A549 (cell line): ENCODE results near the gene TMTC1. TPM values are rescaled to one million over a fixed set of nuclear protein-coding genes. Genes with fewer than 3 reads are reported as not detected.

ENCODE experiments used
- ATAC-seq, 2 experiments: fragments of 200-7000 bp in 1 of 2; fragments of >200 bp in 1 of 2; cut with Nextera tagmentation in 1 of 2; cut with Tn5 transposase in 1 of 2; 3 replicates each; pipeline versions ENCODE4 v1.8.0 to v1.9.1; 2018 to 2020; ENCODE audit warnings: mild to moderate bottlenecking in 1 of 2, moderate library complexity in 1 of 2
- CTCF ChIA-PET: fragments of 300-600 bp; sonication (Branson Sonifier 250); formaldehyde crosslinking; extraction: SDS; loops from one replicate; lab custom pipeline; 2021; ENCODE audit warnings: antibody characterized with exemption, inconsistent platforms; lab: Yijun Ruan, JAX
- POLR2A ChIA-PET: fragments of 350-600 bp; formaldehyde crosslinking; extraction: SDS; loops from one replicate; lab custom pipeline; 2021; ENCODE audit warnings: antibody characterized with exemption, inconsistent platforms; lab: Yijun Ruan, JAX
- DNase-seq, 2 experiments: peaks; one replicate each; pipeline versions ENCODE4 v3.0.0 to v3.0.0-alpha.2; 2011 to 2016; ENCODE audit warnings: low read depth in 1 of 2, low spot score in 1 of 2
- FAIRE-seq: peaks from 2 replicates; lab custom pipeline; 2011; peaks lifted over from hg19 to GRCh38; lab: Jason Lieb, UNC
- H3K27ac ChIP-seq, 2 experiments: fragments of >200 bp; sonication (Bioruptor Twin); formaldehyde crosslinking; 3 replicates each; pipeline ENCODE4 v1.5.1; 2016 to 2017
- H3K4me1 ChIP-seq: fragments of >200 bp; sonication (Bioruptor Twin); formaldehyde crosslinking; 3 replicates; pipeline ENCODE4 v1.6.1; 2016
- H3K4me2 ChIP-seq: fragments of >200 bp; sonication (Bioruptor Twin); formaldehyde crosslinking; 3 replicates; pipeline ENCODE4 v1.6.1; 2016
- H3K4me3 ChIP-seq: fragments of >200 bp; sonication (Bioruptor Twin); formaldehyde crosslinking; 3 replicates; pipeline ENCODE4 v1.5.1; 2016
- H3K9me3 ChIP-seq: fragments of >200 bp; sonication (Bioruptor Twin); formaldehyde crosslinking; 3 replicates; pipeline ENCODE4 v1.6.1; 2016
- ATOH8 ChIP-seq: fragments of 250-450 bp; sonication (Bioruptor Pico); IDR thresholded peaks from 2 replicates; pipeline ENCODE4 v1.5.0; 2020; ENCODE audit warnings: low read depth, mild to moderate bottlenecking, moderate library complexity
- BCL3 ChIP-seq: fragments of >200 bp; sonication (Bioruptor Twin); formaldehyde crosslinking; IDR thresholded peaks from 3 replicates; pipeline ENCODE4 v1.6.1; 2016
- BHLHE40 ChIP-seq: IDR thresholded peaks from 2 replicates; pipeline ENCODE4 v1.6.1; 2012; ENCODE audit warnings: low read depth, low read length, inconsistent platforms
- CEBPB ChIP-seq, 2 experiments: fragments of >200 bp in 1 of 2; sonication (Bioruptor Twin) in 1 of 2; formaldehyde crosslinking in 1 of 2; IDR thresholded peaks; 2 replicates each; pipeline ENCODE4 v1.6.1; 2012 to 2016
- CHD4 ChIP-seq: fragments of 200-600 bp; sonication (generic); IDR thresholded peaks from 2 replicates; pipeline ENCODE4 v1.6.1; 2016; ENCODE audit warnings: antibody characterized with exemption, mild to moderate bottlenecking, borderline replicate concordance
- CTCF ChIP-seq: fragments of >200 bp; sonication (Bioruptor Twin); formaldehyde crosslinking; IDR thresholded peaks from 3 replicates; pipeline ENCODE4 v1.5.1; 2016
- EHMT2 ChIP-seq: fragments of 200-600 bp; sonication (generic); IDR thresholded peaks from 2 replicates; pipeline ENCODE4 v1.6.1; 2016; ENCODE audit warnings: antibody characterized with exemption, low read depth, mild to moderate bottlenecking, moderate library complexity
- ESRRA ChIP-seq: fragments of 150-350 bp; IDR thresholded peaks from 2 replicates; pipeline ENCODE4 v1.6.1; 2014; ENCODE audit warnings: mild to moderate bottlenecking, low read length, borderline replicate concordance
- FOSB ChIP-seq: fragments of 250-450 bp; sonication (Bioruptor Pico); IDR thresholded peaks from 2 replicates; pipeline ENCODE4 v1.5.0; 2020; ENCODE audit warnings: mild to moderate bottlenecking, moderate library complexity
- FOSL2 ChIP-seq, 2 experiments: fragments of 450-650 bp in 1 of 2; fragments of >200 bp in 1 of 2; sonication (Bioruptor Twin) in 1 of 2; formaldehyde crosslinking; IDR thresholded peaks; 2 replicates each; pipeline versions ENCODE4 v1.5.0 to v1.6.1; 2016 to 2020; ENCODE audit warnings: mild to moderate bottlenecking in 1 of 2, moderate library complexity in 1 of 2
- HES2 ChIP-seq: fragments of >200 bp; sonication (Bioruptor Twin); formaldehyde crosslinking; IDR thresholded peaks from 2 replicates; pipeline ENCODE4 v1.6.1; 2016
- HEYL ChIP-seq: fragments of 250-450 bp; sonication (Bioruptor Pico); IDR thresholded peaks from 2 replicates; pipeline ENCODE4 v1.8.0; 2021; ENCODE audit warnings: mild to moderate bottlenecking, moderate library complexity
- HOXB5 ChIP-seq: fragments of 250-450 bp; sonication (Bioruptor Pico); IDR thresholded peaks from 2 replicates; pipeline ENCODE4 v1.5.0; 2020; ENCODE audit warnings: mild to moderate bottlenecking, moderate library complexity
- JUN ChIP-seq, 2 experiments: fragments of >200 bp; sonication (Bioruptor Twin); formaldehyde crosslinking; IDR thresholded peaks; 2 replicates in 1 of 2; 3 replicates in 1 of 2; pipeline ENCODE4 v1.6.1; 2016 to 2017
- MAFK ChIP-seq: fragments of 450-650 bp; IDR thresholded peaks from 2 replicates; pipeline ENCODE4 v1.6.1; 2014; ENCODE audit not compliant: partially characterized antibody
- MAZ ChIP-seq: fragments of 150-350 bp; IDR thresholded peaks from 2 replicates; pipeline ENCODE4 v1.6.1; 2014; ENCODE audit warnings: antibody characterized with exemption, low read depth, low read length, borderline replicate concordance
- NPAS2 ChIP-seq: fragments of 250-450 bp; sonication (Bioruptor Pico); IDR thresholded peaks from 2 replicates; pipeline ENCODE4 v1.8.0; 2022; ENCODE audit warnings: mild to moderate bottlenecking, moderate library complexity, borderline replicate concordance
- NR3C1 ChIP-seq: fragments of >200 bp; sonication (Bioruptor Twin); formaldehyde crosslinking; IDR thresholded peaks from 3 replicates; pipeline ENCODE4 v1.6.1; 2017
- PHF8 ChIP-seq: fragments of 200-600 bp; sonication (generic); IDR thresholded peaks from 2 replicates; pipeline ENCODE4 v1.6.1; 2016; ENCODE audit warnings: low read depth, mild to moderate bottlenecking, antibody characterized with exemption, moderate library complexity, borderline replicate concordance
- REST ChIP-seq: fragments of 200-600 bp; sonication (generic); IDR thresholded peaks from 2 replicates; pipeline ENCODE4 v1.6.1; 2016; ENCODE audit warnings: antibody characterized with exemption, mild to moderate bottlenecking, moderate library complexity
- RFX5 ChIP-seq: fragments of 450-650 bp; IDR thresholded peaks from 2 replicates; pipeline ENCODE4 v1.7.1; 2014; ENCODE audit warnings: antibody characterized with exemption, mild to moderate bottlenecking, moderate library complexity
- SMC3 ChIP-seq: fragments of >200 bp; sonication (Bioruptor Twin); formaldehyde crosslinking; IDR thresholded peaks from 3 replicates; pipeline ENCODE4 v1.6.1; 2018; ENCODE audit warnings: inconsistent platforms
- SREBF2 ChIP-seq: fragments of 450-650 bp; IDR thresholded peaks from 2 replicates; pipeline ENCODE4 v1.6.1; 2014; ENCODE audit warnings: mild to moderate bottlenecking, moderate library complexity
- USF2 ChIP-seq: fragments of 450-650 bp; IDR thresholded peaks from 2 replicates; pipeline ENCODE4 v1.6.1; 2014; ENCODE audit warnings: antibody characterized with exemption
- ZC3H11A ChIP-seq: fragments of 450-650 bp; IDR thresholded peaks from 2 replicates; pipeline ENCODE4 v1.6.1; 2014; ENCODE audit warnings: antibody characterized with exemption, mild to moderate bottlenecking
- WGBS: methylation state at CpG from one replicate; pipeline ENCODE4 v1.1.6; 2017; ENCODE audit errors: missing lambda C conversion rate; 5-methylcytosine and 5-hydroxymethylcytosine counted together
- polyA plus RNA-seq, 4 experiments: library from polyadenylated mRNA; depleted of rRNA in 3 of 4; stranded (reverse); fragments of >200 nt; fragmentation: RNase III in 1 of 4; extraction: RNeasy Plus Mini Kit Qiagen cat#74134 plus additional on column Dnase treatment in 1 of 4; gene quantifications; 2 replicates in 3 of 4; 3 replicates in 1 of 4; pipeline ENCODE4 v1.2.3, GENCODE V29; 2011 to 2017

TMTC1 gene
- polyA plus RNA-seq, 2 of the 4 experiments (the other 2 are of a cell fraction) = 0.28 TPM; not detected in 1

GRCh38 chr12:29725587-29726320 is 58.0 kb downstream of the TMTC1 start:
- 16% methylated on average over 6 of the region's 6 CpGs for WGBS
- no peak overlapping the region for H3K27ac ChIP-seq
- ChIA-PET CTCF (no interaction called here), POLR2A (no interaction called here)
- H3K9me3 ChIP-seq = no peaks in the 10 kb centered on the region
- H3K4me1 ChIP-seq = no peaks in the 10 kb centered on the region
- FAIRE-seq = no peak
- H3K4me2 ChIP-seq = no peak overlapping the region
- H3K4me3 ChIP-seq = no peak overlapping the region
- TF ChIP-seq MAZ = no peak
- TF ChIP-seq SREBF2 = no peak
- no peak for TF ChIP-seq CTCF
- TF ChIP-seq FOSB (CRISPR knock-in tag) = no peak
- TF ChIP-seq NR3C1 = no peak
- TF ChIP-seq REST = no peak
- no peak for ATAC-seq
- DNase-seq = no peak

- ChIA-PET POLR2A (no interaction called here), CTCF (no interaction called here)
- Histone ChIP-seq H3K27ac (no peak overlapping the region), H3K4me2 (no peak overlapping the region), H3K9me3 (no peaks in the 10 kb centered on the region), H3K4me1 (no peaks in the 10 kb centered on the region)
- FAIRE-seq = no peak
- WGBS = 40% methylated on average over 2 of the region's 2 CpGs
- TF ChIP-seq CHD4 (no peak), RFX5 (no peak), SMC3 (no peak), HES2 (no peak), HOXB5 (CRISPR knock-in tag) (no peak), CEBPB (IDR thresholded peaks at IDR 0.05) (no peak), HEYL (CRISPR knock-in tag) (no peak), BCL3 (no peak), NPAS2 (CRISPR knock-in tag) (no peak), FOSL2 (IDR thresholded peaks at IDR 0.05) (no peak), FOSL2 (CRISPR knock-in tag; IDR thresholded peaks at IDR 0.05) (no peak), JUN (IDR thresholded peaks at IDR 0.05) (no peak), USF2 (no peak), MAZ (no peak), MAFK (no peak), ATOH8 (CRISPR knock-in tag) (no peak), ESRRA (no peak), PHF8 (no peak), BHLHE40 (no peak), EHMT2 (no peak), ZC3H11A (no peak)
- TF ChIP-seq, all 56 proteins: peak for 0
- DNase-seq = no peak
- no peak overlapping the region for H3K4me3 ChIP-seq
- no peak for ATAC-seq
Measured at GRCh38 chr12:29722164-29722563, 61.6 kb downstream of the TMTC1 start.
